HFF-Myc (cell line): ENCODE results near the gene CTNNA1.

Source experiments
- DNase-seq: peaks from one replicate; pipeline ENCODE4 v3.0.0-alpha.2; 2011; ENCODE audit warnings: low read depth; ENCODE audit errors: extremely low read depth
- H3K4me3 ChIP-seq: replicated peaks from 2 replicates; pipeline ENCODE4 v1.5.1; 2011; ENCODE audit warnings: low read depth, mild to moderate bottlenecking, control low read depth, low read length
- TF ChIP-seq, protein P1 (sequence below): IDR thresholded peaks from 2 replicates; pipeline ENCODE4 v1.5.1; 2012; ENCODE audit warnings: mild to moderate bottlenecking, low read depth, low read length, control low read depth; ENCODE audit errors: missing control alignments

The CTNNA1 gene

DNA sequence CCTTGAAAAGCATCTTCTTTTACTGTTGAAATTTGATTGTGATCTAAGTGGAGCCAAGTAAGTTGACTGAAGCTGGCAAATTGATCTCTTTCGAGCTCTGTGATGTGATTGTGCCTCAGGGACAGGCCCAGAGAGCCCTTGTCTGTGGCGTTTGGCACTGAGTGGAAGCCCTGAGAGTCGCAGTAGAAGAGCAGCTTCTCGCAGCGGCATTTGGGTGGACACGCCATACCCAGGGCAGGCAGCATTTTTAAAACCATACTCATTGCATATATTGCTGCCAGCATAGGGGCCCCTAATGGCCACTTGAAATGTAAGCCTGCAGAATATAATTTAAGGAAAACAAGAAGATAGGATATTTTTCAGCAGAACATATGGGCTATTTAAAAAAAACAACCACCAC is 121.0 kb downstream of the CTNNA1 start:
- no peak for DNase-seq
- peak overlapping the region; percentile 49 for H3K4me3 ChIP-seq

GRCh38 chr5:138874771-138875551 is 121.7 kb downstream of the CTNNA1 start, which contains the start of gene LRRTM2:
TSS of gene LRRTM2 (minus strand) at chr5:138875335. CDS start at chr5:138874911, 424 bp downstream.
- peak within 1 kb of the TSS; percentile 49 for H3K4me3 ChIP-seq
- TF ChIP-seq, protein P1, sequence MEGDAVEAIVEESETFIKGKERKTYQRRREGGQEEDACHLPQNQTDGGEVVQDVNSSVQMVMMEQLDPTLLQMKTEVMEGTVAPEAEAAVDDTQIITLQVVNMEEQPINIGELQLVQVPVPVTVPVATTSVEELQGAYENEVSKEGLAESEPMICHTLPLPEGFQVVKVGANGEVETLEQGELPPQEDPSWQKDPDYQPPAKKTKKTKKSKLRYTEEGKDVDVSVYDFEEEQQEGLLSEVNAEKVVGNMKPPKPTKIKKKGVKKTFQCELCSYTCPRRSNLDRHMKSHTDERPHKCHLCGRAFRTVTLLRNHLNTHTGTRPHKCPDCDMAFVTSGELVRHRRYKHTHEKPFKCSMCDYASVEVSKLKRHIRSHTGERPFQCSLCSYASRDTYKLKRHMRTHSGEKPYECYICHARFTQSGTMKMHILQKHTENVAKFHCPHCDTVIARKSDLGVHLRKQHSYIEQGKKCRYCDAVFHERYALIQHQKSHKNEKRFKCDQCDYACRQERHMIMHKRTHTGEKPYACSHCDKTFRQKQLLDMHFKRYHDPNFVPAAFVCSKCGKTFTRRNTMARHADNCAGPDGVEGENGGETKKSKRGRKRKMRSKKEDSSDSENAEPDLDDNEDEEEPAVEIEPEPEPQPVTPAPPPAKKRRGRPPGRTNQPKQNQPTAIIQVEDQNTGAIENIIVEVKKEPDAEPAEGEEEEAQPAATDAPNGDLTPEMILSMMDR, result no peak
- DNase-seq, result peak; percentile 77

More for the DNA sequence above, 121.0 kb downstream of the CTNNA1 start:
- TF ChIP-seq, protein P1, result no peak

DNA sequence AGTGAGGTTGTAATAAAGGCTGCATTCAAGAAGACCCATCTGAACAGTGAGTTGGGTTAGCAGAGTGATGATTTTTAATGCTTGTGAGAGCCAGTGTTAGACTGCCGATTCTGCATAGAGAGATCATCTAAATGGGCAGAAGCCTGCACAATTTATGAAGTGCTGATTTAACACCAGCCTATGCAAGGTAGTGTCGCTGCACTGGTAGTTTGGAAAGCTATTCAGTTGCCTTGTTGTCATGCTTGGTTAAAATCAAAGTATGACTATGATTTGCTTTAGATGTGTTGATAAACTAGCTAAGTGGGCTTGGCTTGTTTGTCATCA is 122.3 kb downstream of the CTNNA1 start:
- H3K4me3 ChIP-seq, result peak overlapping the region; percentile 49; the same call in 1 of the 2 replicates
- DNase-seq, result no peak
- TF ChIP-seq, protein P1, result no peak

- H3K4me3 ChIP-seq, result no peak overlapping the region
- TF ChIP-seq, protein P1, result no peak
- no peak for DNase-seq
Measured at GRCh38 chr5:138875946-138876345, 122.7 kb downstream of the CTNNA1 start.

DNA sequence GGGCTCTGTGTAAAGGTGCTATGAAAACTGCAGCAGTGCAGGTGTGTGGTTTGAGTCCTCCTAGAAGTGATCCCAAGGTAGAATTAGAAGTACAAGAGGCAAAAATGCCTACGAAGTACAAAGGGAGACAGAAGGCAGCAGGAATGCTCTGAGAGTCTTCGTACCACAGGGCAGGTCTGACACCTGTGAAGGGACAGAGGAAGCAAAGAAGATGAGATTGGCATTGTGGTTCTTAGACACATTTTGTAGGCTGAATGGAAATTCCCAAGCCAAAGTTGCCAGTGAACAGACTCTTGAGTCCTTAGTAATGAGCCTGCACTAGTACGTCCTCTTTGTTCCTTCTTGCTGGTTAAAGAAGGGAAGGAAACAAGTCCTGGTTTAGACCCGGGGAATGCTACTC is 123.6 kb downstream of the CTNNA1 start:
- TF ChIP-seq, protein P1, result no peak

GRCh38 chr5:138878437-138879235 is 125.4 kb downstream of the CTNNA1 start:
- TF ChIP-seq, protein P1, result no peak
- H3K4me3 ChIP-seq, result no peak overlapping the region
- no peak for DNase-seq

More for the DNA sequence above, 123.6 kb downstream of the CTNNA1 start:
- DNase-seq, result no peak
- no peak overlapping the region for H3K4me3 ChIP-seq
